OCI-LY3 (cell line): ENCODE results near the gene MCRS1.
"Not testable (repeated sequence)": the region's sequence is repeated elsewhere in the genome, so short reads cannot be mapped to it uniquely, and the experiment has no call there.

Source experiments
- H2AFZ ChIP-seq: fragments of 200-600, 300-600 bp; shearing (Covaris generic); 2 replicates; pipeline ENCODE4 v1.6.0; 2014; ENCODE audit warnings: antibody characterized with exemption, low read depth, low read length
- H3K27ac ChIP-seq: fragments of 200-600, 300-600 bp; sonication (generic); 2 replicates; pipeline ENCODE4 v1.5.1; 2014; ENCODE audit warnings: mild to moderate bottlenecking, low read length, moderate library complexity, mixed read lengths
- H3K27me3 ChIP-seq: fragments of 200-600, 300-600 bp; sonication (generic); 2 replicates; pipeline ENCODE4 v1.6.1; 2014; ENCODE audit warnings: low read depth, low read length, mixed read lengths
- H3K36me3 ChIP-seq: fragments of 200-600, 300-600 bp; sonication (generic); replicated peaks from 2 replicates; pipeline ENCODE3; 2014; ENCODE audit warnings: low read depth, low read length, mixed read lengths
- H3K4me1 ChIP-seq: fragments of 300-600, 200-600 bp; sonication (generic); 2 replicates; pipeline ENCODE4 v1.6.1; 2014; ENCODE audit warnings: low read length, mixed read lengths
- H3K4me2 ChIP-seq: fragments of 200-600, 300-600 bp; sonication (generic); 2 replicates; pipeline ENCODE4 v1.6.1; 2014; ENCODE audit warnings: low read length, mixed read lengths
- H3K4me3 ChIP-seq: fragments of 300-600, 200-600 bp; sonication (generic); 2 replicates; pipeline ENCODE4 v1.5.1; 2014; ENCODE audit warnings: antibody characterized with exemption, mild to moderate bottlenecking, low read length, moderate library complexity
- H3K79me2 ChIP-seq: fragments of 300-600, 200-600 bp; shearing (Covaris generic); 2 replicates; pipeline ENCODE4 v1.6.1; 2014; ENCODE audit warnings: mild to moderate bottlenecking, low read length, mixed read lengths
- H3K9ac ChIP-seq: fragments of 300-600, 200-600 bp; shearing (Covaris generic); 2 replicates; pipeline ENCODE4 v1.6.0; 2014; ENCODE audit warnings: mild to moderate bottlenecking, low read length, moderate library complexity
- H3K9me3 ChIP-seq: fragments of 200-600, 300-600 bp; shearing (Covaris generic); 2 replicates; pipeline ENCODE4 v1.6.1; 2014; ENCODE audit warnings: low read length, mixed read lengths; ENCODE audit not compliant: insufficient read depth
- H4K20me1 ChIP-seq: fragments of 200-600, 300-600 bp; sonication (generic); 2 replicates; pipeline ENCODE4 v1.6.1; 2016; ENCODE audit warnings: low read length, mixed read lengths; ENCODE audit not compliant: insufficient read depth
- EZH2phosphoT487 ChIP-seq: fragments of 200-600 bp; shearing (Covaris generic); IDR thresholded peaks from 2 replicates; pipeline ENCODE4 v1.6.1; 2018; ENCODE audit warnings: antibody characterized with exemption, mixed run types, low read depth
- TF ChIP-seq, protein P1 (sequence below): fragments of 200-600, 300-600 bp; sonication (generic); IDR thresholded peaks from 2 replicates; pipeline ENCODE4 v1.5.1; 2014; ENCODE audit warnings: antibody characterized with exemption, low read length, low read depth

Gene MCRS1

DNA sequence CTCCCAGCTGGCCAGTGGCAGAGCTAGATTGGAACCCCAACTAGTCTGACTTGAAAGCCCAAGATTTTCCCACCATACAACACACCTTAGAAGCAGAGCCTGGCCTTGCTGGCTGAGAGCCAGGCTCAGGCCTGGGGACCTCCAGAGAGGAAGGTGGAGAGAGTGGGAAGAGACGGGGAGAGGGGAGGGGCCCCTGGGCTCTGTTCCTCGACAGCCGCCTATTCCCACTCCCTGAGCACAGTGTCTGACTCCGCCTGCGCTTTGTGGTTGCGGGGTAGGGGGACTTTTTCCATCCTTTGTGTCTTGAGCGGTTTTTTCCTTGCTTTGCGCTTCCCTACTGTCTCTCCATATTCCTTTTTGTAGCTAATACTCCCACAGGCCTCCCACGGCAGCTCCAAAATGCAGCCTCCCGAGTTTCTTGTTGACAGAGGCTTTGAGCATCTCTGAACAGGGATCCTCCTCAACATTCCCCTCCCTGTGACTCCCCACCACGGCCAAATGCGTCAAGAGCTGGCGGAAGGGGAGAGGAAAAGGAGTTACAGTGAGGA lies 33.1 kb downstream of the MCRS1 start:
- Histone ChIP-seq H3K9ac (no peak overlapping the region), H3K36me3 (no peaks in the 10 kb centered on the region), H3K27ac (no peak overlapping the region), H3K27me3 (peaks cover 14% of the 10 kb centered on the region), H3K4me2 (no peak overlapping the region), H3K4me1 (peaks cover 15% of the 10 kb centered on the region; the same call in 1 of the 2 replicates), H2AFZ (no peak overlapping the region), H3K9me3 (no peaks in the 10 kb centered on the region), H3K79me2 (no peaks in the 10 kb centered on the region), H4K20me1 (no peaks in the 10 kb centered on the region), H3K4me3 (no peak overlapping the region)
- TF ChIP-seq EZH2phosphoT487: no peak
- TF ChIP-seq, protein P1, sequence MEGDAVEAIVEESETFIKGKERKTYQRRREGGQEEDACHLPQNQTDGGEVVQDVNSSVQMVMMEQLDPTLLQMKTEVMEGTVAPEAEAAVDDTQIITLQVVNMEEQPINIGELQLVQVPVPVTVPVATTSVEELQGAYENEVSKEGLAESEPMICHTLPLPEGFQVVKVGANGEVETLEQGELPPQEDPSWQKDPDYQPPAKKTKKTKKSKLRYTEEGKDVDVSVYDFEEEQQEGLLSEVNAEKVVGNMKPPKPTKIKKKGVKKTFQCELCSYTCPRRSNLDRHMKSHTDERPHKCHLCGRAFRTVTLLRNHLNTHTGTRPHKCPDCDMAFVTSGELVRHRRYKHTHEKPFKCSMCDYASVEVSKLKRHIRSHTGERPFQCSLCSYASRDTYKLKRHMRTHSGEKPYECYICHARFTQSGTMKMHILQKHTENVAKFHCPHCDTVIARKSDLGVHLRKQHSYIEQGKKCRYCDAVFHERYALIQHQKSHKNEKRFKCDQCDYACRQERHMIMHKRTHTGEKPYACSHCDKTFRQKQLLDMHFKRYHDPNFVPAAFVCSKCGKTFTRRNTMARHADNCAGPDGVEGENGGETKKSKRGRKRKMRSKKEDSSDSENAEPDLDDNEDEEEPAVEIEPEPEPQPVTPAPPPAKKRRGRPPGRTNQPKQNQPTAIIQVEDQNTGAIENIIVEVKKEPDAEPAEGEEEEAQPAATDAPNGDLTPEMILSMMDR: no peak

DNA sequence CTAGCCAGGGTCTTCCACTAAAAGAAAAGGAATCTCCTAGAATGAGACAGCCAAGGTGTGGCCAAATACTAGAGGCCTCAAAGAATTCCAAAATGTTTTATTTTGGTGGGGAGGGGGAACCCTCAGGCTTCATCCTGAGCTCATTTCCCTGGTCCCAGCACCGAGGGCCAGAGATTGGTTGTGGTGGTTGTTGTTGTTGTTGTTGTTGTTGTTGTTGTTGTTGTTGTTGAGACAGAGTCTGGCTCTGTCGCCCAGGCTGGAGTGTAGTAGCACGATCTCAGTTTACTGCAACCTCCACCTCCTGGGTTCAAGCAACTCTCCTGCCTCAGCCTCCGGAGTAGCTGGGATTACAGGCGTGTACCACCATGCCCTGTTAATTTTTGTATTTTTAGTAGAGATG lies 33.8 kb downstream of the MCRS1 start:
- H3K4me3 ChIP-seq, H3K27ac ChIP-seq, H3K79me2 ChIP-seq, H3K4me2 ChIP-seq, H4K20me1 ChIP-seq, H3K9ac ChIP-seq, H3K9me3 ChIP-seq, H2AFZ ChIP-seq, H3K36me3 ChIP-seq: not testable (repeated sequence)
- H3K4me1 ChIP-seq: peaks cover 13% of the 10 kb centered on the region; the same call in 1 of the 2 replicates
- H3K27me3 ChIP-seq: peaks cover 14% of the 10 kb centered on the region

DNA sequence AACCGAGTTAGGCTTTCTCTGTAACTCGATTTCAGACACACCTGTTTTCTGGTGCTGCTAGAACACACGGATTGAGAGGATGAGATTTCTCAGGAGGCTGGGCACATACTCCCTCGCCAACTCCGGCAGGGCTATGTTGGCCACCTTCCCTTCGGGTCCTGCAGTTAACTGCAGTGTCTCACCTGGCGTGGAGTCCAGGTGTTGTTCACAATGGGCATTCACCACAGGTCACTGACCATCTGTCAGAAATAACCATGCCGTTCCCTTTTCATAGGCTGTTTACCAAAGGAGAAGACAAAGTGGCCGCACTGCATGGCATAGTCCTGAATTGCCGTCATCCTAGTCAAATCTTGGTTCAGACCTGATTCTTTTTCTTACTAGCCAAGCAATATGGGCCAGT lies 34.6 kb downstream of the MCRS1 start:
- Histone ChIP-seq H3K4me3 (no peak overlapping the region), H3K27ac (no peak overlapping the region), H3K9me3 (no peaks in the 10 kb centered on the region), H3K4me1 (peaks cover 13% of the 10 kb centered on the region; the same call in 1 of the 2 replicates), H3K4me2 (no peak overlapping the region), H4K20me1 (no peaks in the 10 kb centered on the region), H2AFZ (no peak overlapping the region), H3K27me3 (peaks cover 13% of the 10 kb centered on the region), H3K9ac (no peak overlapping the region), H3K36me3 (no peaks in the 10 kb centered on the region), H3K79me2 (no peaks in the 10 kb centered on the region)
- no peak for TF ChIP-seq EZH2phosphoT487
- TF ChIP-seq, protein P1: no peak

DNA sequence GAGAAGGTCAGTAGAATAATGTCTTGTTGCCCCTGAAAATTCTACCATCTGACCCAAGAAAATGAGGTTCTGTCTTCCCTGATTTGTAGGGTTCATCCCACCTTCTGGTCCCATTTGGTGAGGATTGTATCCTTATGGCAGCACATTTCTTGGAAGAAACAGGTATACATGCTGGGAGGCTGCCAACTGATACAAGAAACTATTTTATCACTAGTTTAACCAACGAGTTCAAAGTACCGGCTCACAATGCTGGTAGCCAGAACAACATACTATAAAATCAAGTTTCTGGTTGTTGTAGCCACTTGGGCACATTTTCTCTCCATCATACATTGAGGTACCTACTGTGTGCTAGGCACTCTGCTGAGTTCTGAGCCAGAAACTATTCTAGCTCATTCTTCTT lies 36.2 kb downstream of the MCRS1 start:
- H3K9ac ChIP-seq: no peak overlapping the region
- H3K4me1 ChIP-seq: peaks cover 4% of the 10 kb centered on the region; the same call in 1 of the 2 replicates
- H3K4me2 ChIP-seq: no peak overlapping the region
- H2AFZ ChIP-seq: no peak overlapping the region
- H3K4me3 ChIP-seq: no peak overlapping the region
- no peaks in the 10 kb centered on the region for H3K36me3 ChIP-seq
- no peaks in the 10 kb centered on the region for H3K79me2 ChIP-seq
- H3K9me3 ChIP-seq: no peaks in the 10 kb centered on the region
- H3K27me3 ChIP-seq: no peaks in the 10 kb centered on the region
- TF ChIP-seq EZH2phosphoT487: no peak
- TF ChIP-seq, protein P1: no peak
- H3K27ac ChIP-seq: no peak overlapping the region
- H4K20me1 ChIP-seq: no peaks in the 10 kb centered on the region

DNA sequence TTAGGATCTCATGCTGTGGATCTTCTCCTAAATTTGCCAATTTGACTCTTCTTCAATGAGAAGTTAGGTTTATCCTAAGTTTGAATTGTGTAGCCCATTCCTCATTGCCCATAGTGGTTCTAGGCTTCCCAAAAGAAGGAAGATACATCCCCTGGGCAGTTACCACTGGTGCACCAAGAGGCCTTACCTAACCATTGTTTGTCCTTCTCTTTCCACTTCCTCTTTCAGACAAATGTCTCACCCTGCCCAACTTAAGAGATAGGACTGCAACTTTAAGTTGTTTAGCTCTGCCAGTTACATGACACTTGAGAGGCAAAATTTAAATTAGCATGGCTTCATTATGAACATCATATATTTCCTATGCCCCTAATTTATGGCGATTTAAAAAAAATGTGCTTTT lies 38.5 kb downstream of the MCRS1 start:
- TF ChIP-seq EZH2phosphoT487: no peak
- TF ChIP-seq, protein P1: no peak
- Histone ChIP-seq H4K20me1 (no peaks in the 10 kb centered on the region), H3K4me2 (no peak overlapping the region), H3K79me2 (no peaks in the 10 kb centered on the region), H3K27me3 (no peaks in the 10 kb centered on the region), H3K4me3 (no peak overlapping the region), H3K36me3 (peaks cover 18% of the 10 kb centered on the region), H3K9ac (no peak overlapping the region), H3K4me1 (peaks cover 2% of the 10 kb centered on the region; the same call in 1 of the 2 replicates), H3K27ac (no peak overlapping the region), H3K9me3 (no peaks in the 10 kb centered on the region), H2AFZ (no peak overlapping the region)
